ENCODE results near the gene KBTBD3. TPM values are rescaled to one million over a fixed set of nuclear protein-coding genes. Genes with fewer than 3 reads are reported as not detected.

KBTBD3 gene
- total RNA-seq, 4 donors from 2014 or later: 6.6 to 16.5 (median 7.9) TPM

DNA sequence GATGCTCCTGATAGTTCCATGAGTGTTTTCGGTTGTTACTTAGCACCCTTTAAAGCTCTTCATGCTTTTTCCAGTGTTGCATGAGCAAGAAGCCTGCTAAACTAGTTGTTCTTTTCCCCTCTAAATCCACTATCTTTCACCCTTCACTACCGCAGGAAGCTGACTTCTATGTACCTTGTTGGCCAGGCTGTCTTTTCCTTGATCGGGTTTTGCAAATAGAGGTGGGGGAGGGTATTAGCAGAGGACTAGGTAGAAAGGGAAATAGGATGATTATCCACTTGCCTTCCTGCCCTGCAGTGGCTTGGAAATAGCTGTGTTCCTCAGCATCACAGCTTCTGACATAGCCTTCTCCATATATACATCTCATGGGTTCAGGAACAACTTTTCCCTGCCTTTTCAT, 24.2 kb upstream of the KBTBD3 start:
- Histone ChIP-seq H3K9me3 (no peaks in the 10 kb centered on the region), H3K27ac (no peak overlapping the region), H3K27me3 (no peaks in the 10 kb centered on the region), H3K4me1 (no peaks in the 10 kb centered on the region), H3K36me3 (peaks cover 0 to 32% of the 10 kb centered on the region in 2 donors), H3K4me3 (no peak overlapping the region)
- no peak for ATAC-seq
- WGBS, 2 donors (ENCODE audit: low coverage in 1 of 2): 72% methylated on average over 3 of the region's 3 CpGs; no CpG with 5 or more reads in 1 of the 2 donors
- no peak for TF ChIP-seq POLR2AphosphoS5 (IDR thresholded peaks at IDR 0.05)
- no peak for TF ChIP-seq POLR2A (IDR thresholded peaks at IDR 0.05)
- TF ChIP-seq, protein P1, sequence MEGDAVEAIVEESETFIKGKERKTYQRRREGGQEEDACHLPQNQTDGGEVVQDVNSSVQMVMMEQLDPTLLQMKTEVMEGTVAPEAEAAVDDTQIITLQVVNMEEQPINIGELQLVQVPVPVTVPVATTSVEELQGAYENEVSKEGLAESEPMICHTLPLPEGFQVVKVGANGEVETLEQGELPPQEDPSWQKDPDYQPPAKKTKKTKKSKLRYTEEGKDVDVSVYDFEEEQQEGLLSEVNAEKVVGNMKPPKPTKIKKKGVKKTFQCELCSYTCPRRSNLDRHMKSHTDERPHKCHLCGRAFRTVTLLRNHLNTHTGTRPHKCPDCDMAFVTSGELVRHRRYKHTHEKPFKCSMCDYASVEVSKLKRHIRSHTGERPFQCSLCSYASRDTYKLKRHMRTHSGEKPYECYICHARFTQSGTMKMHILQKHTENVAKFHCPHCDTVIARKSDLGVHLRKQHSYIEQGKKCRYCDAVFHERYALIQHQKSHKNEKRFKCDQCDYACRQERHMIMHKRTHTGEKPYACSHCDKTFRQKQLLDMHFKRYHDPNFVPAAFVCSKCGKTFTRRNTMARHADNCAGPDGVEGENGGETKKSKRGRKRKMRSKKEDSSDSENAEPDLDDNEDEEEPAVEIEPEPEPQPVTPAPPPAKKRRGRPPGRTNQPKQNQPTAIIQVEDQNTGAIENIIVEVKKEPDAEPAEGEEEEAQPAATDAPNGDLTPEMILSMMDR (IDR thresholded peaks at IDR 0.05): no peak
- TF ChIP-seq EP300 (IDR thresholded peaks at IDR 0.05): no peak

DNA sequence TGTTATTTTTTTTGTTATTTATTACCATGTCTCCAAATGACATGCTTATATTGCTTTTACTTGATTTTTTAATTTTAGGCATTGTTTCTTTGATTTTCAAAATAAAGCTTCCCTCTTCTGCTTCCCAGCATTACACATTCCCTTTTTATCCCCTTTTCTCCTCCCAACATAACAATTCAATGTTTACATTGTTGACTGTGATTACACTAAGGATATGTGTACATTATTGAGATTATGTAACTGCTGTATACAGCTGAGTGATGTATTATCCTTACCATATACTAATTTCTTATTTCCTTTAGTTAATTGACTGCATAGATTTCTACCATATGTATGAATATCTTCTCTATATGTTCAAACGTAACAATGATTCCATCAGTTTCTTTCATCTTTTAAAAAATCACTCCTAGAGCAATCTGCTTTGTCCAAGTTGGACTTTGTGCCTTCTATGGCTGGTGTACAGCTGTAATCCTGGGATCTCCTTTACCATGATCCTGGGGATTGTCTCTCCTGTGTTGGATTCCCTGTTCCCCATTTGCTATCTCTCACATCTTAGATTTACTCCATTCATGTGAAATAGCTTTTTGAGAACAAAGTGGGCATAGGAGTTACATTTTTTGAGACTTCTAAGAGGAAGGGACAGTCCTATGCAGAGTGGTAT, 21.9 kb upstream of the KBTBD3 start:
- TF ChIP-seq POLR2A (IDR thresholded peaks at IDR 0.05) (no peak), POLR2AphosphoS5 (IDR thresholded peaks at IDR 0.05) (no peak), EP300 (IDR thresholded peaks at IDR 0.05) (no peak)
- TF ChIP-seq, protein P1 (IDR thresholded peaks at IDR 0.05): no peak
- Histone ChIP-seq H3K4me1 (no peaks in the 10 kb centered on the region), H3K4me3 (no peak overlapping the region), H3K36me3 (peaks cover 0 to 55% of the 10 kb centered on the region in 2 donors), H3K27ac (no peak overlapping the region), H3K9me3 (no peaks in the 10 kb centered on the region), H3K27me3 (no peaks in the 10 kb centered on the region)
- WGBS, 2 donors (ENCODE audit: low coverage in 1 of 2): 67 to 100% methylated on average over 1 of the region's 1 CpG
- ATAC-seq: no peak

- 91 to 100% methylated on average over 1 of the region's 1 CpG for WGBS, 2 donors (ENCODE audit: low coverage in 1 of 2)
- H3K4me1 ChIP-seq: peaks cover 2 to 41% (median 8%) of the 10 kb centered on the region in 3 donors
- H3K36me3 ChIP-seq: peaks cover 0 to 62% of the 10 kb centered on the region in 2 donors
- H3K4me3 ChIP-seq: no peak overlapping the region
- H3K27ac ChIP-seq: no peak overlapping the region
- H3K9me3 ChIP-seq: no peaks in the 10 kb centered on the region
- H3K27me3 ChIP-seq: no peaks in the 10 kb centered on the region
- ATAC-seq: no peak
- TF ChIP-seq, protein P1 (IDR thresholded peaks at IDR 0.05): no peak
- TF ChIP-seq EP300 (IDR thresholded peaks at IDR 0.05) (no peak), POLR2A (IDR thresholded peaks at IDR 0.05) (no peak), POLR2AphosphoS5 (IDR thresholded peaks at IDR 0.05) (no peak)
Measured at GRCh38 chr11:106092446-106092845, 15.3 kb upstream of the KBTBD3 start.

GRCh38 chr11:106091480-106092123, 14.5 kb upstream of the KBTBD3 start:
- ATAC-seq: no peak
- Histone ChIP-seq H3K27me3 (no peaks in the 10 kb centered on the region), H3K36me3 (peaks cover 0 to 54% of the 10 kb centered on the region in 2 donors), H3K4me1 (peaks cover 6 to 50% (median 12%) of the 10 kb centered on the region in 3 donors), H3K4me3 (no peak overlapping the region), H3K27ac (no peak overlapping the region), H3K9me3 (no peaks in the 10 kb centered on the region)
- 29 to 43% methylated on average over 3 of the region's 3 CpGs for WGBS, 2 donors (ENCODE audit: low coverage in 1 of 2)
- TF ChIP-seq POLR2A (IDR thresholded peaks at IDR 0.05) (no peak), EP300 (IDR thresholded peaks at IDR 0.05) (no peak), POLR2AphosphoS5 (IDR thresholded peaks at IDR 0.05) (no peak)
- TF ChIP-seq, protein P1 (IDR thresholded peaks at IDR 0.05): no peak

- Histone ChIP-seq H3K27me3 (no peaks in the 10 kb centered on the region), H3K4me1 (peaks cover 6 to 59% (median 12%) of the 10 kb centered on the region in 3 donors), H3K27ac (no peak overlapping the region), H3K4me3 (no peak overlapping the region), H3K36me3 (peaks cover 0 to 33% of the 10 kb centered on the region in 2 donors), H3K9me3 (no peaks in the 10 kb centered on the region)
- no peak for ATAC-seq
- no peak for TF ChIP-seq EP300 (IDR thresholded peaks at IDR 0.05)
- 80 to 88% methylated on average over 3 to 4 of the region's 4 CpGs for WGBS, 2 donors (ENCODE audit: low coverage in 1 of 2)
Measured at GRCh38 chr11:106088896-106089295, 11.7 kb upstream of the KBTBD3 start.

Measured in gastroesophageal sphincter (tissue), 4 donors.